HG03460 (cell line): Measurements from ENCODE around the gene AKR1A1.

Experiments
- ATAC-seq: cut with Tn5 transposase; IDR thresholded peaks from one replicate; pipeline ENCODE4 v1.9.1; 2021; ENCODE audit not compliant: unreplicated experiment

The AKR1A1 gene

GRCh38 chr1:45615885-45616284 lies 65.3 kb downstream of the AKR1A1 start:
- ATAC-seq: no peak

GRCh38 chr1:45617618-45618017 lies 67.0 kb downstream of the AKR1A1 start:
- ATAC-seq: no peak

- no peak for ATAC-seq
Measured at GRCh38 chr1:45619149-45619921, 68.7 kb downstream of the AKR1A1 start.
